Loucy (cell line): ENCODE results near the gene SHROOM4.

Experiments used
- CTCF ChIP-seq: fragments of 200-600 bp; sonication (generic); conservative IDR thresholded peaks from 2 replicates; pipeline ENCODE4 v1.5.1; 2014; ENCODE audit warnings: mild to moderate bottlenecking, antibody characterized with exemption, low read length
- EZH2phosphoT487 ChIP-seq: fragments of 200-600 bp; IDR thresholded peaks from 2 replicates; pipeline ENCODE4 v1.6.1; 2018; ENCODE audit warnings: antibody characterized with exemption, mild to moderate bottlenecking, moderate library complexity, borderline replicate concordance

- TF ChIP-seq CTCF (no peak; the same call in 1 of the 2 replicates), EZH2phosphoT487 (no peak)
Measured at GRCh38 chrX:50680990-50681389, 133.0 kb downstream of the SHROOM4 start.
